Ascending aorta (tissue), 2 donors: Measurements from ENCODE around the gene TSPAN16. TPM values are rescaled to one million over a fixed set of nuclear protein-coding genes. Genes with fewer than 3 reads are reported as not detected.

Experiments
- DNase-seq, 2 donors: peaks; one replicate each; pipeline ENCODE4 v3.0.0-alpha.2; 2019; ENCODE audit warnings: low spot score in 2 of 2
- H3K27ac ChIP-seq, 2 donors: fragments of 200-600 bp; sonication (generic); one replicate each; pipeline ENCODE4 v1.5.1; 2016 to 2017; ENCODE audit warnings: mild to moderate bottlenecking in 1 of 2
- H3K27me3 ChIP-seq: fragments of 200-600 bp; sonication (generic); one replicate; pipeline ENCODE4 v1.5.1; 2017
- H3K36me3 ChIP-seq, 2 donors: fragments of 200-600 bp; sonication (generic); one replicate each; pipeline ENCODE4 v1.5.1; 2016
- H3K4me1 ChIP-seq, 2 donors: fragments of 200-600 bp; sonication (generic); one replicate each; pipeline ENCODE4 v1.5.1; 2016 to 2017; ENCODE audit warnings: mild to moderate bottlenecking in 1 of 2
- H3K4me3 ChIP-seq, 2 donors: fragments of 200-600 bp; sonication (generic); one replicate each; pipeline ENCODE4 v1.5.1; 2016 to 2017; ENCODE audit warnings: mild to moderate bottlenecking in 1 of 2
- H3K9me3 ChIP-seq, 2 donors: fragments of 200-600 bp; sonication (generic); one replicate each; pipeline ENCODE4 v1.5.1; 2016
- intact Hi-C: fragments of 100-400 bp; cut with DNase I; formaldehyde crosslinking; loops from one replicate; pipeline ENCODE4 v1.15.1; 2023
- total RNA-seq: library from RNA; depleted of rRNA; stranded (reverse); fragments of >200 nt; gene quantifications from one replicate; pipeline ENCODE4 v1.1.0, GENCODE V29; 2016
- TF ChIP-seq, protein P1 (sequence below), 3 experiments: fragments of 200-600 bp in 2 of 3; fragments of 450-650 bp in 1 of 3; sonication (generic) in 2 of 3; IDR thresholded peaks; one replicate each; pipeline ENCODE4 v1.5.1; 2016 to 2019; ENCODE audit warnings: antibody characterized with exemption in 3 of 3, mild to moderate bottlenecking in 1 of 3, moderate library complexity in 1 of 3

Gene TSPAN16
- total RNA-seq, 1 donor from 2014 or later = not detected

DNA sequence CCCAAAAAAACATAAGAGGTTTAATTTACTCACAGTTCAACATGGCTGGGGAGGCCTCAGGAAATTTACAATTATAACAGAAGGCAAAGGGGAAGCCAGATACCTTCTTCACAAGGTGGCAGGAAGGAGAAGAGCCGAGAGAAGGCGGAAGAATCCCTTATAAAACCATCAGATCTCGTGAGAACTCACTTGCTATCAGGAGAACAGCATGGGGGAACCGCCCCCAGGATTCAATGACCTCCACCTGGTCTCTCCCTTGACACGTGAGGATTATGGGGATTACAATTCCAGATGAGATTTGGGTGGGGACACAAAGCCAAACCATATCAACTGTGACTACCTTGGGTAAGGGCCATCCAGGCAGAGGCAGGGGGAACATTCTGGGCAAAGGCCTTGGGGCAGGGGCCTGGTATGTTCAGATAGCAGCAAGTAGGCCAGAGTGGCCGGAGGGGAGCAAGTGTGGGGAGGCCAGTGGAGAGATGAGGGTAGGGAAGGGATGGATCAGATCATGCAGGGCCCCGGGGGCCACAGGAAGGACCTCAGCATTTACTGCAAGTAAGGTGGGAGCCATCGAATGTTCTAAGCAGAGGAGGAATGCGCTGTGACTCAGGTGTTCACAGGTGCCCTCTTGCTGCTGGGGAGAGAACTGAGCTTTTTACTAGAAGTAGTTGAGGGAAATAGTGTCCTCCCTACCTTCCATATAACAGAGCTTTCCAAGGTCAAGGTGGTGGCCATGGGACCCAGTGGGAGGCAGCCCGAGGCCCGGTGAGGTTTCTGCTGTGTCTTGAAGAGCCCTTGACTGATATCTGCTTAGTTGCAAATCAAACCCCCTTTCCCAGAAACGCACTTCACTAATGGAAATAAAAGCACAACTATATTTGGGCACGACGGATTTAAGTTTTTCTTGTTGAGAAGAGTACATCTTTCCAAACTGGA, 25.5 kb downstream of the TSPAN16 start:
- no peak overlapping the region for H3K27ac ChIP-seq
- peaks cover 4 to 17% of the 10 kb centered on the region in 2 donors for H3K36me3 ChIP-seq

DNA sequence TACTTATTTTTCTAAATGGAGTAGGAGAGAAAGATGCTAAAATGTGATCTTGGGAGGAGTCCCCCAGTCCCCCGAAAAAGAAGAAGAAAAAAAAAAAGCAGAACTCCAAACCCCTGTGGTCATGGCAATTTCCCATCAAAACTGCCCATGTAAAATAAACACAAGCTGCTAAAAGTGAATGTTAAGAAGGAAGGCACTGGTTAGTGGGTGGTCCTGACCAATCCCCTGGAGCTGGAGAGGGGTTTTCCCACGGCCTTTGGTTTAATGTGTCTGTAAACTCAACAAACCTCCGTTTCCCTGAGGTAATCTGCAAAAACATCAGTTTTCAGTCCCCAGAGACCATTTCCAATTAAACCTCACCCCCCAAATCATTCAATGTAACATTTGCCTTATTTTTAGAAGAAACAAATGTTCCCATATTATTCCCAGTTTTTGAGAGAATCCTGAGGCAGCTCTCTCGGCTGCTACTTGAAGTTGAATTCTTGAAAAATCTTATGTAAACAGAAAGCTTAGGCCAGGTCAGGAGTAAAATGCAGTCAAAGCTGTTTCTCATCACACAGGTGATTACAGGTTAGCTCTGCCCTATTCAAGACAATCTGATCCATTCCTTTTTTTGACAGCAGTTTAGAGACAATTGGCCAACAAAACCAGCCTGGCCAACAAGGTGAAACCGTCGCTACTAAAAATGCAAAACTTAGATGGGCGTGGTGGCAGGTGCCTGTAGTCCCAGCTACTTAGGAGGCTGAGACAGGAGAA, 26.5 kb downstream of the TSPAN16 start:
- Histone ChIP-seq H3K36me3 (peaks cover 14 to 27% of the 10 kb centered on the region in 2 donors), H3K27ac (no peak overlapping the region), H3K4me1 (peaks cover 8 to 13% of the 10 kb centered on the region in 2 donors), H3K9me3 (no peaks in the 10 kb centered on the region), H3K4me3 (no peak overlapping the region), H3K27me3 (no peaks in the 10 kb centered on the region)
- DNase-seq = no peak
- TF ChIP-seq, protein P1, sequence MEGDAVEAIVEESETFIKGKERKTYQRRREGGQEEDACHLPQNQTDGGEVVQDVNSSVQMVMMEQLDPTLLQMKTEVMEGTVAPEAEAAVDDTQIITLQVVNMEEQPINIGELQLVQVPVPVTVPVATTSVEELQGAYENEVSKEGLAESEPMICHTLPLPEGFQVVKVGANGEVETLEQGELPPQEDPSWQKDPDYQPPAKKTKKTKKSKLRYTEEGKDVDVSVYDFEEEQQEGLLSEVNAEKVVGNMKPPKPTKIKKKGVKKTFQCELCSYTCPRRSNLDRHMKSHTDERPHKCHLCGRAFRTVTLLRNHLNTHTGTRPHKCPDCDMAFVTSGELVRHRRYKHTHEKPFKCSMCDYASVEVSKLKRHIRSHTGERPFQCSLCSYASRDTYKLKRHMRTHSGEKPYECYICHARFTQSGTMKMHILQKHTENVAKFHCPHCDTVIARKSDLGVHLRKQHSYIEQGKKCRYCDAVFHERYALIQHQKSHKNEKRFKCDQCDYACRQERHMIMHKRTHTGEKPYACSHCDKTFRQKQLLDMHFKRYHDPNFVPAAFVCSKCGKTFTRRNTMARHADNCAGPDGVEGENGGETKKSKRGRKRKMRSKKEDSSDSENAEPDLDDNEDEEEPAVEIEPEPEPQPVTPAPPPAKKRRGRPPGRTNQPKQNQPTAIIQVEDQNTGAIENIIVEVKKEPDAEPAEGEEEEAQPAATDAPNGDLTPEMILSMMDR (IDR thresholded peaks at IDR 0.05) = no peak
- intact Hi-C loops = loop anchor here (2.0 kb wide), 1 partner anchor 26 kb away; the partner anchor contains the start of gene TSPAN16

More for the DNA sequence above, 25.5 kb downstream of the TSPAN16 start:
- no peak overlapping the region for H3K4me3 ChIP-seq
- no peaks in the 10 kb centered on the region for H3K27me3 ChIP-seq
- peaks cover 8 to 13% of the 10 kb centered on the region in 2 donors for H3K4me1 ChIP-seq
- no peak for DNase-seq
- no peaks in the 10 kb centered on the region for H3K9me3 ChIP-seq
- TF ChIP-seq, protein P1 (IDR thresholded peaks at IDR 0.05) = no peak
- intact Hi-C loops = loop anchor here (2.0 kb wide), 1 partner anchor 25 kb away; the partner anchor contains the start of gene TSPAN16

DNA sequence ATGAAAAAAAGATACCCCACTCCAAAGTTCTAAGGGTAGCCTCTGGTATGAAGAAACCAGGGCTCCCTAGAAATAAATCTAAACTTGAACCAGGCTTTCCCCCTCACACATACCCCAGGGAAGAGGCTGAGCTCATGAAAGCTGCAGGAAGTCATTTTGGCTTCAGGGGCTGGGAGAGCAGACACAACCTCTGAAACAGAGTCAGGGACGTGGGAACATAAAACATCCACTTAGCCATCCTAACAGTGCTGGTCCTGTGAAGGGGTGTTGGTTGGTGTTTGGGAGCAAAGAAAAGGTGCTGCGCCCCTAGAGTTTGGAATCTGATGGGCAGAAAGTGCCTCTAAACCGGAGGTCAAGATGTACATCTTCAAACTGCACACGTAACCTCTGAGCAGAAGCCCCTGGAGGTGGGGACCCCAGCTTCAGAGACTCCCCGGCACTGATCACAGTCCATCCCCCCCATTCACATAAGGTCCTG, 27.7 kb downstream of the TSPAN16 start:
- H3K9me3 ChIP-seq = no peaks in the 10 kb centered on the region
- intact Hi-C loops = loop anchor here (2.0 kb wide), 1 partner anchor 27 kb away; the partner anchor contains the start of gene TSPAN16
- H3K36me3 ChIP-seq = peaks cover 25 to 38% of the 10 kb centered on the region in 2 donors
- no peak overlapping the region for H3K4me3 ChIP-seq
- DNase-seq = no peak
- peak overlapping the region; percentile 76 to 77 for H3K27ac ChIP-seq
- no peaks in the 10 kb centered on the region for H3K27me3 ChIP-seq
- H3K4me1 ChIP-seq = peaks cover 8 to 13% of the 10 kb centered on the region in 2 donors
- TF ChIP-seq, protein P1 (IDR thresholded peaks at IDR 0.05) = no peak

DNA sequence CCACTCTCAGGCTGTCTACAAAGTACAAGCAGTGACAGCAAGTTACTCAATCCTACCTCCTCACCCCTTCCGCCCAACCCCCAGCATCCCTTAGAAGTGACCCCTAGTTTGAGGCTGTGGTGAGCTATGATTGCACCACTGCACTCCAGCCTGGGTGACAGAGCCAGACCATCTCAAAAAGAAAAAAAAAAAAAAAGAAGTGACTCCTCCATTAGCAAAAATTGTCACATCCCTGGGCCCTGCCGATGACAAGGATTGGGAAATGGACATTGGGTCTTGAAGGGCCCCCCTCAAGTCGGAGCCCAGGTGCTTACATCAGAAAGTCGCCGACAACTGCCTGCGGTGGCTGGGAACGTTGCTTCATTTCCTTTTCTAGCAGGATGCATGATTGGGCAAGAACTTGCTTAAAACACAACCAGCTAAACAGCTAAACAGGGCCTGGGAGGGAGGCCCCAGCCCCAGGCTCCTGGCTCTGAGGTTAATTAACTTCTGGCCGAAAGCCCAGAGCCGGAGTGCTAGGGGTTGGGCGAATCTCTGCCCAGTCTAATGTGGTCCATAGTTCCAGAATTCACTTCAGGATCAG, 28.2 kb downstream of the TSPAN16 start:
- H3K27me3 ChIP-seq = no peaks in the 10 kb centered on the region
- intact Hi-C loops = no loop called here
- peaks cover 8 to 13% of the 10 kb centered on the region in 2 donors for H3K4me1 ChIP-seq
- TF ChIP-seq, protein P1 (IDR thresholded peaks at IDR 0.05) = no peak
- H3K9me3 ChIP-seq = no peaks in the 10 kb centered on the region
- peaks cover 29 to 44% of the 10 kb centered on the region in 2 donors for H3K36me3 ChIP-seq
- H3K27ac ChIP-seq = peak overlapping the region; percentile 76 to 77
- peak; percentile 67 to 88 for DNase-seq
- H3K4me3 ChIP-seq = peak overlapping the region in 1 of 2 donors; percentile 12

DNA sequence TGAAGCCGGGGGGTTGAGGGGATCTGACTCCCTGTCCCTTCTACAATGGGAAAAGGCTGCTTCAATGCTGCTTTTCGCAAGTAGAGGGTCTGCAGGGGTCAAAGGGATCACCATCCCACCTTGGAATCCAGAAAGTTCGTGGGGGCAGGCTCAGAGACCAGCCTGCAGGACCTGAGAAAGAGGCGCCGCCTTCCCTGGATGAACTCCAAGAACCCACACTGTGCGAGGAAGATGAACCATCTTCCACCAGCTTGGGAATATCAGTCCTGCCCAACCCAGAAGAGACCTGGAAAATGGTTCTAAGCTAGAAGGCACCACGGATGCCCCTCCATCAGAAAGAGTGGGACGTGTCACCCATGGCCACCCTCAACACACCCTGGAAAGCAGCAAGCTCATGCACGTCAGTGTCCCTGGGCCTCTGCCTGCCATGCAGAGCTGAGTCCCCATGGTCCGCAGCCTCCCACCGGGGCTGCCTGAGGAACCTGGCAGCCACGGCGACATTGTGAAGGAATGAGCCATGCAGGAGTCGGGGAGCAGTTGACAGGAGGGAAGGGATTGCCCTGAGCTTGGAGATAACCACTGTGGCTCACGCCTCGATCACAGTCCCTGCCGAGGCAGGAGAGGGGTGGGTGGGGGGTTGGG, 28.9 kb downstream of the TSPAN16 start:
- H3K4me1 ChIP-seq = peaks cover 8 to 13% of the 10 kb centered on the region in 2 donors
- peak overlapping the region; percentile 76 to 77 for H3K27ac ChIP-seq
- H3K27me3 ChIP-seq = no peaks in the 10 kb centered on the region
- H3K4me3 ChIP-seq = no peak overlapping the region
- TF ChIP-seq, protein P1 (IDR thresholded peaks at IDR 0.05) = no peak
- H3K9me3 ChIP-seq = no peaks in the 10 kb centered on the region
- peaks cover 31 to 51% of the 10 kb centered on the region in 2 donors for H3K36me3 ChIP-seq
- intact Hi-C loops = no loop called here
- DNase-seq = no peak
